Spleen (tissue), 7 donors: ENCODE measurements around the gene KCNQ5.

Experiments used
- POLR2A ChIP-seq, 3 donors: fragments of 450-650 bp; IDR thresholded peaks; one replicate each; pipeline ENCODE4 v1.5.1; 2017; ENCODE audit warnings: antibody characterized with exemption in 3 of 3, mild to moderate bottlenecking in 1 of 3
- POLR2AphosphoS5 ChIP-seq, 3 donors: sonication (generic); formaldehyde crosslinking; IDR thresholded peaks; one replicate each; pipeline ENCODE4 v1.5.1; 2017; ENCODE audit warnings: antibody characterized with exemption in 3 of 3
- TF ChIP-seq, protein P1 (sequence below), 11 experiments: fragments of 200-600 bp in 7 of 11; fragments of 450-650 bp in 4 of 11; sonication (generic) in 4 of 11; IDR thresholded peaks in 8 of 11; conservative IDR thresholded peaks in 3 of 11; 1 replicate in 7 of 11; 2 replicates in 4 of 11; pipeline versions ENCODE4 v1.4.0 to v1.8.0; 2016 to 2021; ENCODE audit warnings: antibody characterized with exemption in 11 of 11, inconsistent platforms in 4 of 11, mild to moderate bottlenecking in 1 of 11
- donor health status: DM: no; HTN: no; CAD: no; lungs with moderate emphysema.
- donor health status: DM: no; HTN: no; CAD: no.
- donor health status: DM: no; HTN: no; CAD: no.

GRCh38 chr6:72643214-72643613, 21.4 kb downstream of the KCNQ5 start:
- TF ChIP-seq POLR2A (IDR thresholded peaks at IDR 0.05) (no peak), POLR2AphosphoS5 (IDR thresholded peaks at IDR 0.05) (no peak)
- TF ChIP-seq, protein P1, sequence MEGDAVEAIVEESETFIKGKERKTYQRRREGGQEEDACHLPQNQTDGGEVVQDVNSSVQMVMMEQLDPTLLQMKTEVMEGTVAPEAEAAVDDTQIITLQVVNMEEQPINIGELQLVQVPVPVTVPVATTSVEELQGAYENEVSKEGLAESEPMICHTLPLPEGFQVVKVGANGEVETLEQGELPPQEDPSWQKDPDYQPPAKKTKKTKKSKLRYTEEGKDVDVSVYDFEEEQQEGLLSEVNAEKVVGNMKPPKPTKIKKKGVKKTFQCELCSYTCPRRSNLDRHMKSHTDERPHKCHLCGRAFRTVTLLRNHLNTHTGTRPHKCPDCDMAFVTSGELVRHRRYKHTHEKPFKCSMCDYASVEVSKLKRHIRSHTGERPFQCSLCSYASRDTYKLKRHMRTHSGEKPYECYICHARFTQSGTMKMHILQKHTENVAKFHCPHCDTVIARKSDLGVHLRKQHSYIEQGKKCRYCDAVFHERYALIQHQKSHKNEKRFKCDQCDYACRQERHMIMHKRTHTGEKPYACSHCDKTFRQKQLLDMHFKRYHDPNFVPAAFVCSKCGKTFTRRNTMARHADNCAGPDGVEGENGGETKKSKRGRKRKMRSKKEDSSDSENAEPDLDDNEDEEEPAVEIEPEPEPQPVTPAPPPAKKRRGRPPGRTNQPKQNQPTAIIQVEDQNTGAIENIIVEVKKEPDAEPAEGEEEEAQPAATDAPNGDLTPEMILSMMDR (IDR thresholded peaks at IDR 0.05 in 8 of 11, conservative IDR thresholded peaks at IDR 0.05 in 3 of 11): no peak
